HCT116 (cell line): ENCODE data around the gene HIC1. TPM values are rescaled to one million over a fixed set of nuclear protein-coding genes. Genes with fewer than 3 reads are reported as not detected.

ENCODE experiments used
- ATAC-seq: fragments of 200-7000 bp; cut with Tn5 transposase; 2 replicates; pipeline ENCODE4 v1.9.1; 2020; ENCODE audit warnings: mild to moderate bottlenecking, moderate library complexity
- BruUV-seq: library from RNA; stranded (reverse); fragments of 400-500 nt; replicated peaks from 2 replicates; lab custom pipeline; 2021; lab: Mats Ljungman, UMichigan
- CTCF ChIA-PET: fragments of 300-600 bp; sonication (Branson Sonifier 250); formaldehyde crosslinking; loops from one replicate; lab custom pipeline; 2021; ENCODE audit warnings: antibody characterized with exemption; lab: Charles Lee
- POLR2A ChIA-PET: fragments of 300-600, 350-600 bp; sonication (Branson Sonifier 250); formaldehyde crosslinking; loops from one replicate; lab custom pipeline; 2021; ENCODE audit warnings: antibody characterized with exemption; lab: Charles Lee
- RAD21 ChIA-PET, 2 experiments: fragments of 300-600 bp; sonication (Branson Sonifier 250); formaldehyde crosslinking; loops; one replicate each; lab custom pipeline; 2023; ENCODE audit warnings: low total read pairs in 2 of 2; ENCODE audit not compliant: uncharacterized antibody in 2 of 2, unreplicated experiment in 2 of 2, low non-redundant PET in 1 of 2; lab: Charles Lee
- DNase-seq: peaks from one replicate; pipeline ENCODE4 v3.0.0-alpha.2; 2010; ENCODE audit warnings: low read depth, low spot score
- H2AFZ ChIP-seq: fragments of 200-600 bp; shearing (Covaris generic), sonication (generic); 2 replicates; pipeline ENCODE4 v1.6.1; 2017; ENCODE audit warnings: low read depth, mixed run types, mixed read lengths, antibody characterized with exemption, low read length; ENCODE audit not compliant: poor library complexity, severe bottlenecking
- H3K27ac ChIP-seq: 2 replicates; pipeline ENCODE4 v1.5.1; 2012; ENCODE audit warnings: low read depth, low read length
- H3K27me3 ChIP-seq: fragments of 200-600 bp; sonication (generic); 2 replicates; pipeline ENCODE4 v1.6.1; 2016; ENCODE audit warnings: mixed run types, low read length, mixed read lengths; ENCODE audit not compliant: insufficient read depth
- H3K36me3 ChIP-seq, 2 experiments: fragments of 200-500 bp in 1 of 2; fragments of 200-600 bp in 1 of 2; sonication (Bioruptor generic) in 1 of 2; sonication (generic) in 1 of 2; 2 replicates each; pipeline versions ENCODE4 v1.5.1 to v1.6.1; 2014 to 2016; ENCODE audit warnings: low read length in 2 of 2, inconsistent platforms in 1 of 2, mixed read lengths in 1 of 2, mixed run types in 1 of 2; ENCODE audit not compliant: insufficient read depth in 2 of 2, control insufficient read depth in 1 of 2
- H3K4me1 ChIP-seq, 2 experiments: fragments of 200-600 bp in 1 of 2; sonication (generic) in 1 of 2; 2 replicates each; pipeline versions ENCODE4 v1.5.1 to v1.6.1; 2012 to 2017; ENCODE audit warnings: low read length in 2 of 2, inconsistent platforms in 1 of 2, mild to moderate bottlenecking in 1 of 2, mixed read lengths in 1 of 2, mixed run types in 1 of 2, moderate library complexity in 1 of 2; ENCODE audit not compliant: insufficient read depth in 2 of 2, control insufficient read depth in 1 of 2
- H3K4me2 ChIP-seq: fragments of 200-600 bp; sonication (generic); 2 replicates; pipeline ENCODE4 v1.6.1; 2017; ENCODE audit warnings: mixed run types, low read length, mixed read lengths
- H3K4me3 ChIP-seq, 2 experiments: fragments of 200-600 bp in 1 of 2; sonication (generic) in 1 of 2; replicated peaks in 1 of 2; 2 replicates each; pipeline ENCODE4 v1.5.1; 2011 to 2016; ENCODE audit warnings: low read length in 2 of 2, control low read depth in 1 of 2, low read depth in 1 of 2, mild to moderate bottlenecking in 1 of 2, mixed read lengths in 1 of 2, mixed run types in 1 of 2
- H3K79me2 ChIP-seq: fragments of 200-600 bp; sonication (generic); 2 replicates; pipeline ENCODE4 v1.6.1; 2017; ENCODE audit warnings: mild to moderate bottlenecking, mixed run types, low read length, moderate library complexity, mixed read lengths; ENCODE audit not compliant: insufficient read depth
- H3K9ac ChIP-seq: fragments of 200-600 bp; sonication (generic); 2 replicates; pipeline ENCODE4 v1.6.1; 2016; ENCODE audit warnings: low read length, mixed read lengths
- H3K9me2 ChIP-seq: fragments of 200-600 bp; sonication (generic), shearing (Covaris generic); 2 replicates; pipeline ENCODE4 v1.6.1; 2017; ENCODE audit warnings: mixed run types, mild to moderate bottlenecking, moderate library complexity; ENCODE audit not compliant: insufficient read depth
- H3K9me3 ChIP-seq, 2 experiments: fragments of 200-500 bp in 1 of 2; fragments of 200-600 bp in 1 of 2; sonication (Bioruptor generic) in 1 of 2; sonication (generic) in 1 of 2; 2 replicates each; pipeline ENCODE4 v1.6.1; 2014 to 2017; ENCODE audit warnings: low read length in 2 of 2, mixed read lengths in 2 of 2, inconsistent platforms in 1 of 2, low read depth in 1 of 2, mild to moderate bottlenecking in 1 of 2, mixed run types in 1 of 2, moderate library complexity in 1 of 2; ENCODE audit not compliant: control insufficient read depth in 1 of 2, insufficient read depth in 1 of 2
- H4K20me1 ChIP-seq: fragments of 200-600 bp; sonication (generic), shearing (Covaris generic); 2 replicates; pipeline ENCODE4 v1.6.1; 2017; ENCODE audit warnings: mixed run types, mild to moderate bottlenecking, moderate library complexity; ENCODE audit not compliant: insufficient read depth
- RAD21 ChIP-seq: IDR thresholded peaks from 2 replicates; pipeline ENCODE4 v1.6.1; 2012; ENCODE audit warnings: low read depth, mild to moderate bottlenecking
- SP1 ChIP-seq: IDR thresholded peaks from 2 replicates; pipeline ENCODE4 v1.6.1; 2012; ENCODE audit warnings: low read depth
- ZFX ChIP-seq: fragments of 450-650 bp; IDR thresholded peaks from 2 replicates; pipeline ENCODE4 v1.6.1; 2017
- intact Hi-C: fragments of 100-400 bp; cut with micrococcal nuclease; formaldehyde crosslinking; loops from 2 replicates; pipeline ENCODE4 v1.10.0; 2022
- total RNA-seq: library from RNA; stranded (reverse); gene quantifications from one replicate; pipeline ENCODE4 v1.2.1, GENCODE V29; 2021; ENCODE audit not compliant: unreplicated experiment
- TF ChIP-seq, protein P1 (sequence below), 3 experiments: fragments of 200-600 bp in 1 of 3; sonication (generic) in 1 of 3; IDR thresholded peaks in 2 of 3; conservative IDR thresholded peaks in 1 of 3; 2 replicates each; pipeline ENCODE4 v1.5.1; 2012 to 2017; ENCODE audit warnings: low read depth in 2 of 3, low read length in 2 of 3, antibody characterized with exemption in 1 of 3, borderline replicate concordance in 1 of 3, control low read depth in 1 of 3, mild to moderate bottlenecking in 1 of 3, mixed read lengths in 1 of 3, mixed run types in 1 of 3, moderate library complexity in 1 of 3; ENCODE audit not compliant: insufficient read depth in 1 of 3

Gene HIC1
- total RNA-seq, 1 experiment from 2014 or later: 0.64 TPM

DNA sequence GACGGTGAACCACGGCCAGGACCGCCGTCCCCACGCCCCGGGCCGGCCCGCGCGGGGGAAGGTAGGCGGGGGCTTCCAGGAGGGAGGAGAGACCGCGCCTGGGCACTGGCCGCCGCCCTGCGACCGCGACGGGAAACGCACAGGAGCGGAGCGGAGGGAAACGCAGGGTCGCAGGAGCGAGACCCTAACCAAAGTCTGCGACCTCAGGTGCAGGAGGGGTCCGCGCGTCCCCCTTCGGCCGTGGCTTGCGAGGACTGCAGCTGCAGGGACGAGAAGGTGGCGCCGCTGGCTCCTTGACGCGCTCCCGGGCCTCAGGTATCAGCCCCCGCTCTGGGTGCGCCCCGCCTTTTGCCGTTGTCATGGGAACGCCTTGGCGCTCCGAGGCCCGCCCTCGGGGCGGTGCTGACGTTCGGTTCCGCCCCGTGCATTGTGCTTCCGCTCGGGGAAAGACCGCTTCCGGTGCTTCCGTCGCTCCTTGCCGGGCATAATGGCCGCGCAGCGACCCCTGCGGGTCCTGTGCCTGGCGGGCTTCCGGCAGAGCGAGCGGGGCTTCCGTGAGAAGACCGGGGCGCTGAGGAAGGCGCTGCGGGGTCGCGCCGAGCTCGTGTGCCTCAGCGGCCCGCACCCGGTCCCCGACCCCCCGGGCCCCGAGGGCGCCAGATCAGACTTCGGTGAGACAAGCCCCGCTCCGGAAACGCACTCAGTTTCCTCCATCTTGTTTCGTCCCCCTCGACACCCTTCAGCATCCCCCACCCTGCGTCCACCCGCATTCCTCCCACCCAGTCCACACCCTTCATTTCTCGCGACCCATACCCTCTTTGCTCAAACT is 13.1 kb upstream of the HIC1 start, which contains the start of gene OVCA2 (continued):
- TF ChIP-seq, protein P1, sequence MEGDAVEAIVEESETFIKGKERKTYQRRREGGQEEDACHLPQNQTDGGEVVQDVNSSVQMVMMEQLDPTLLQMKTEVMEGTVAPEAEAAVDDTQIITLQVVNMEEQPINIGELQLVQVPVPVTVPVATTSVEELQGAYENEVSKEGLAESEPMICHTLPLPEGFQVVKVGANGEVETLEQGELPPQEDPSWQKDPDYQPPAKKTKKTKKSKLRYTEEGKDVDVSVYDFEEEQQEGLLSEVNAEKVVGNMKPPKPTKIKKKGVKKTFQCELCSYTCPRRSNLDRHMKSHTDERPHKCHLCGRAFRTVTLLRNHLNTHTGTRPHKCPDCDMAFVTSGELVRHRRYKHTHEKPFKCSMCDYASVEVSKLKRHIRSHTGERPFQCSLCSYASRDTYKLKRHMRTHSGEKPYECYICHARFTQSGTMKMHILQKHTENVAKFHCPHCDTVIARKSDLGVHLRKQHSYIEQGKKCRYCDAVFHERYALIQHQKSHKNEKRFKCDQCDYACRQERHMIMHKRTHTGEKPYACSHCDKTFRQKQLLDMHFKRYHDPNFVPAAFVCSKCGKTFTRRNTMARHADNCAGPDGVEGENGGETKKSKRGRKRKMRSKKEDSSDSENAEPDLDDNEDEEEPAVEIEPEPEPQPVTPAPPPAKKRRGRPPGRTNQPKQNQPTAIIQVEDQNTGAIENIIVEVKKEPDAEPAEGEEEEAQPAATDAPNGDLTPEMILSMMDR (IDR thresholded peaks at IDR 0.05 in 2 of 3, conservative IDR thresholded peaks at IDR 0.05 in 1 of 3; ENCODE audit: borderline replicate concordance in 1 of 3, insufficient read depth in 1 of 3, low read depth in 2 of 3, low read length in 2 of 3): peak; percentile 8 to 49 (median 30); a peak in 3 of 6 replicates

- CTCF ChIA-PET: interaction anchor here (1.0 to 1.8 kb wide), 2 partner anchors 17 to 202 kb away, joined by 3 to 7 read pairs; partner anchors contain the start of gene RTN4RL1
- no peak overlapping the region for H2AFZ ChIP-seq
- ATAC-seq: peak; percentile 32
- H3K36me3 ChIP-seq: 0 out of 4 replicates have a peak, but pooled peaks cover 0 to 3% of the 10 kb centered on the region in 2 experiments
- no peaks in the 10 kb centered on the region for H3K9me3 ChIP-seq
- no peaks in the 10 kb centered on the region for H3K9me2 ChIP-seq
- H3K4me3 ChIP-seq: peak overlapping the region; percentile 94 to 96
- peak overlapping the region; percentile 83 for H3K27ac ChIP-seq
- no peak for DNase-seq
- POLR2A ChIA-PET: no interaction called here
- intact Hi-C loops: no loop called here
- no peaks in the 10 kb centered on the region for H3K27me3 ChIP-seq
- H3K9ac ChIP-seq: peak overlapping the region; percentile 91
- BruUV-seq: no TSS peak
- 0 out of 2 replicates have a peak, but pooled peaks have one; percentile 24 for TF ChIP-seq ZFX
- no peak for TF ChIP-seq SP1
- TF ChIP-seq RAD21: 0 out of 2 replicates have a peak, but pooled peaks have one; percentile 26
- TF ChIP-seq, protein P1 (IDR thresholded peaks at IDR 0.05 in 2 of 3, conservative IDR thresholded peaks at IDR 0.05 in 1 of 3; ENCODE audit: borderline replicate concordance in 1 of 3, insufficient read depth in 1 of 3, low read depth in 2 of 3, low read length in 2 of 3): peak in 1 of 3 experiments; percentile 40; a peak in 4 of 6 replicates
- H3K4me2 ChIP-seq: peak overlapping the region; percentile 93
- H3K79me2 ChIP-seq: peaks cover 20% of the 10 kb centered on the region; the same call in 1 of the 2 replicates
- RAD21 ChIA-PET: no interaction called here
- H4K20me1 ChIP-seq: no peaks in the 10 kb centered on the region
- peaks cover 17 to 36% of the 10 kb centered on the region in 2 experiments for H3K4me1 ChIP-seq
Measured at GRCh38 chr17:2042390-2042847, 12.5 kb upstream of the HIC1 start.
